GM19397 (cell line): ENCODE data around the gene USP16.
A peak's percentile ranks its signal among the peaks of the same experiment; 100 is the strongest.
"Not testable (repeated sequence)": the region's sequence is repeated elsewhere in the genome, so short reads cannot be mapped to it uniquely, and the experiment has no call there.

Experiments
- ATAC-seq: cut with Tn5 transposase; IDR thresholded peaks from one replicate; pipeline ENCODE4 v1.9.1; 2021; ENCODE audit warnings: mild to moderate bottlenecking, moderate library complexity; ENCODE audit not compliant: unreplicated experiment

Gene USP16

DNA sequence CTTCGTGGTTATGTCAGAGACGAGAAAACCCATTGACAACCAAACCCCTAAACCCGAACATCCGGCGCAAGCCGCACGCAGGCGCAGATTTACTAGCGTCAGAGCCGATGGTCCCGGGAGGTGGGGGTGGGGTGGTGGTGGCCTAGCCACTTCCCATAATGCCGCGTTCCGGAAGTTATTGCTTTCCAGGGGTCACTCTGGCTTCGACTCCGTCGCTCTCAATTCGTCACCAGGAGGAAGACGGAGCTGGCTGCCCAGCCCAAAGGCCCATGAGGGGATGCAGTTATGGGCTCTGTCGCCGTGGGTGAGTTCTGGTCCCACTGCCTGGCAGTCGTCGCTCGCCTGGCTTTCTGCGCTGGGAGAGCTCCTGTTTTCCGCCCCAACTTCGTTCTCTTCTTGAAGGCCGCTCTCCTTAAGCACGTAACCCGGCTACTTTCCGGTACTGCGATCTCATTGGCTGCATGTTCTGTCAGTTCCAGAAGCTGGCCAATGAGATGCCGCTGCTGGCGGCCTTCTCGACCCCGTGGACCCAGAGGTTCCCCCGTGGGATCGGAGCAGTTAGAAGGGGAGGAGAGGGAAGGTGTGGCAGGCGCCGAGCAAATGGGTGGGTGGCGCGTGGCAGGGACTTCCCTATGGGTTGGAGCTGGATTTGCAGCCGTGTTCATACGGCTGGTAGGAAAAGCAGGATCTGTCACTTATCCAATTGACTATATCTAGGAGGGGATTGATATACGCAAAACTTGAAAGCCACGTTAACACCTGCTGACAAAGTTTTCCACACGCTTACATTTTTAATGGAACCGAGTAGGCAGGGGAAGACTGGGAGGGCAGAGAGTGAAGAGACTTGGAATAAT is at the start of gene USP16:
TSS of gene USP16 (plus strand) at position 195 of the 854 bp plus-strand sequence. CDS start 3,246 bp downstream, outside the sequence.
- peak; percentile 98 for ATAC-seq

DNA sequence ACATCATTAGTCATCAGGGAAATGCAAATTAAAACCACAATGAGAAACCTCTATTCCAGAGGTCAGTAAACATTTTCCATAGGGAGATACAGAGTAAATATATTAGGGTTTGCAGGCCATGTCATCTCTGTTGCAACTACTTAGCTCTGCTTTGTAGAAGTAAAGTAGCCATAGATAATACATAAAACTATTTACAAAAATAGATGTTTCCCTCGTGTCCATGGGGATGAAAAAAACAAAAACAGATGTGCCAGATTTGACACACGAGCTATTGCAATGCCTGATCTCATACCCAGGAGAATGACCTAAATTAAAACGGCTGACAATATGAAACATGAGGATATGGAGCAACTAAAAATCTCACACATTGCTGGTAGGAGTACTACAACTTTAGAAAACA is 49.1 kb upstream of the USP16 start:
- ATAC-seq: no peak

DNA sequence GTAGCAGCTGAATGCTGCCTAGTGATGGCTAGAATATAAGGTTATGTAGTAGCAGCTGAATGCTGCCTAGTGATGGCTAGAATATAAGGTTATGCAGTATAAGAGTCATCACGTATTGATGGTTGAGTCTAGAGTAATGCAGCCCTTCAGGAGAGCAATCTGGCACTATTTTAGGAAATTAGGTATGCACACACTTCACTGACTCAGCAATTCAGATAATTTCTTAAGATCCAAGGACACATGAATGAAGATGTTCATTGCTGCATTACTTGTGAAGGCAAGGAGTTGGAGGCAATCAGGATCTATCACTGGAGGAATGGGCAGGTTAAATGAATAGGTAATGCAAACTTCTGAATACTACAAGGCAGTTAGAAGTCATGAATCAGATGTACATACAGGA is 45.4 kb upstream of the USP16 start:
- ATAC-seq: no peak

DNA sequence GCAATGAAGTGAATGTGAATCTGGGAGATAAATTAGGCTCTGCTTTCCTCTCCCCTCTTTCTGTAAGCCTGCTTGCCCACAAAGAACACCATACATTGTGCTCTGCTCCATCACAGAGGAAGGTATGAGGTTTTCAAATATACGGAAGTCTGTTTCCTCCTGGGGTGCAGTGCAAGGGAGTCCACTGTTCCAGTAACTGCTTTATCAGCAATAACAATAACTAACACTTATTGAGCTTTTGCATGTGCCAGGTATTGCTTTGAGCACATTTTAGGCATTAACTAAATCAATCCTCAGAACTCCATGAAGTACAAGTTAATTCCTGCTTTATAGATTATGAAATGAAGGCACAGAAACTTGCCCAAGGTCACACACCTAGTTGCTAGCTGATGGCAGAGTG is 41.8 kb upstream of the USP16 start:
- no peak for ATAC-seq

DNA sequence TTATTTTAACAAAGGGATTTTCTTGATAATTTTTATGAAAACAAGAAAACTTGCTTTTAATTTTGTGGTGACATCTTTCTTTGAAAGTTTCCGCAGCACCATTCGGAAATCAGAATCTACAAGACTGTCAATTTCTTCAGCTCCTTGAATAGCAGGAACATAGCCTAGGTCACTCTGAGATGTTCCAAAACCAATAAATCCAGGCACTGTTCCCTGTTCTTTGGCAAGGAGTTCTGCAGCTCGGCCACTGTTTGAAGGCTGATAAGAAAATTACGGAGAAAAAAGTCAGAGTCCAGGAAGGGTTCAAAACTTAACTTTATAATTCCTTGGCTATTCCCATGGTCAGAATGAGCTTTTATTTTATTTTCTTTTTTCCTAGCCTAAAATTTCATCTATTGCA is 37.8 kb upstream of the USP16 start:
- no peak for ATAC-seq

DNA sequence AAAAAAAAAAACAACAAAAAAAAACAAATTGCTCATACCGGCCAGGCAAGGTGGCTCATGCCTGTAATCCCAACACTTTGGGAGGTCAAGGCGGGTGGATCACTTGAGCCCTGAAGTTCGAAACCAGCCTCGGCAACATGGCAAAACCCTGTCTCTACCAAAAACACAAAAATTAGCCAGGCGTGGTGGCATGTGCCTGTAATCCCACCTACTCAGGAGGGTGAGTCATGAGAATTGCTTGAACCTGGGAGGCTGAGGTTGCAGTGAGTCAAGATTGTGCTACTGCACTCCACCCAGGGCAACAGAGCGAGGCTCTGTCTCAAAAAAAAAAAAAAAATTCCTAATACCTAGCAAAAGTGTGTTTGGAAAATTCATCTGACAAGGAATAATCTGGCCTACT is 36.3 kb upstream of the USP16 start:
- ATAC-seq: not testable (repeated sequence)

DNA sequence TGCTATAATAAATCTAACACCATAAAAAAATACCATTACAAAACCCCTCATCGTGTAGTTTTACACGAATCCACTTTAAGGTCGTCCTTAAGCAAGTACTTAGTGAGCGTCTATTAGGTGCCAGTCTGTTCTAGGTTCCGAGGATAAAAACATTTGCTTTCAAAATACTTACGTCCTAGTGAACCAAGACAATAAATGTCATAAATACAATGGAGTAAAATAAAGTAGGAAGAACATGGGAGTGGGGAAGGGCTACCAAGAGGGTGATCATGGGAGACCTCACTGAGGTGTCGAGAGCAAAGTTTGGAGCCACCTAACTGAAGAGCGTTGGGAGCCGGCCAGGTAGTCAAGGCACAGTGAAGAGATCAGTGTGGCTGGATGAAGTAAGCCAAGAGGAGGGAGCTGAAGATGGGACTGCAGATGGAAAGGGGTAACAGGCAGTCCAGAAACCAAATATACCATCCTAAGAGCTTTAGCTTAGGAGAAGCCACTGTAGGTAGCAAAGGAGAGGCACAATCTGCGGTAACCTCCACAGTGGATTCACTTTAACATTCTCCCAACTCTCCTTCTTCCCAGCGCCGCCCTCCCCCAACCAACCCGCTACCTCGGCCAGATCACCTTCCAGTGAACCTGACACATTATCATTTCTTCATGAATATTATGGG is 32.5 kb upstream of the USP16 start:
- ATAC-seq: no peak

DNA sequence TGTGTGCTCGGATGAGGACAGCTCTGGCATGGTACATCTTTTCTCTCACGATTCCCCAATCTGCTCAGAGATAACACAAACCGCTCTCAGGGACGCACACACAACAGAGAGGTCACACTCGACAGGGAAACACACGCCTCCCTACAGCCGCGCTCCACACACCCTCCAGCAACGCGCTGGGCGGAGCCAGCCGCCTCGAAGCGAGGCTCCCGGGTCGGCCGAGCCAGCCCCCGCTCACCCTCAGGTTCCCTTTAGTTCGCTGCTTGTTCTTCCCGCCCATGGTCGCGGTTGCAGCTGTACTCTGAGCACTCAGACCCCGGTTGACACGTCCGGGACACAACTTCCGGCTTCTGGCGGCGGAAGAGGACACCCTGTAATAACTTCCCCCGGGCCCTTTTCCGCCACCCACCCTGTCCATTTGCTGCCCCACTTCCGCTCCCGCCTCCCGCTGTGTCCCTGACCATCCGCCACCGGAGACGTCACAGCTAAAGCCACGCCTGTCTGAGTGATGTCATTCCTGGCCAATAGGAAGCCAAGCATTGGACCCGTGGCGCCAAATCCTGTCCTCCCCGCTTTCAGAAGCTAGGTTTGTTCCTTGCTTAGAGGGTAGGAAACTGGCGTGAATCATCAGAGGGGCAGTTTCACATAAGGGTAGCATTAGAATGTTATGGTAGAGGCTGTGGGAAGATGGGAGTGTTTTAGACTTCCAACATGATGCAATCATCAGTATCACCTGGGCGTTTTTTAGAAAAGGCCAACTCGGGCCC is 31.8 kb upstream of the USP16 start, which contains the start of gene LTN1:
TSS of gene LTN1 (minus strand) at position 352 of the 767 bp plus-strand sequence. CDS start at position 280, 72 bp downstream.
- ATAC-seq: peak; percentile 99

DNA sequence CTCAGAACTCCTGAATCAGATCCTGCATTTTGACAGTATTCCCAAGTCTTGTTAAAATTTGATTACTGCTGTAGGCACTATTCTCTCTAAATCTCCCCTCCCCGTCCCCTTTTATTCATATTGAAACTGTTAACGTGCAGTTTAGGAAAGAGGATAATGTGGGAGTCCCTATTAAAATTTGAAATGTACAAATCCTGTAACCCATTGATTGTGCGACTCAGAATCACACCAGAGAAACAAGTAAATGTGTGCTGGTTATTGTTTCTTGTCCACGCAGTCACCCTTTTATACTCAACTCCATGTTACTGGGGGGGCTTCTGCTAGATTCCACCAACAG is 31.2 kb upstream of the USP16 start:
- ATAC-seq: no peak

DNA sequence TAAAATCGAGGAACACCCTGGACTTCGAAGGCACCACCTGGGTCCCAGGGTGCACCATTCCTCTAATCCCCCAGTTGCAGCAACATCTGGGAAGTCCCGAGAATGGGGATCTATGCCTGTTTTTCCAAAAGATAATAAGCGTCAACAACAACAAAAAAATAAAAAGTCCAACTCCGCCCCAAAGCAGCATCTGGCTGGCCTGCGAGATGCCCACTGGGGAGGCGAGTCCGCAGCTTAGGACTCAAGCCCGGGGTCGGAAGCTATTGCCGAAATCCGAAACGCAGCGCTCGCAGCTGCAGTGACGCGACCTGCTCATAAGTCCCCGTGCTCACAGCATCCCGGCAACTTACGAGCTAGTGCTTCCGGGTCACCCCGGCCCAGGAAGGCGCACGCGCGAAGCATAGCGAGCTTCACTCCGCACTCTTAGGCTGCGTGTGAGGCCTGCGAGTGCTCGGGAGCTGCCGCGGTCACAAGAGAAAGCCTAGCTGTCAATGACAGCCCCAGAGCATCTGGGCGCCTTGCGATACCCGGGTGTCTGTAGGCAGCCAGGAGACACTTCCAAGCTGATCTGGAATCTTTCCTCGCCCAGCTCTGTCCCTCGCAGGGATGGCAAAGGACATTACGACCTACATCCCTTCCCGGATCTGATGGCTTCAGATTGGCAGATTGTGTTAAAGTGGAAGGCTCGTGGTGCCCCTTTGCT is 21.9 kb upstream of the USP16 start:
- peak; percentile 99 for ATAC-seq

DNA sequence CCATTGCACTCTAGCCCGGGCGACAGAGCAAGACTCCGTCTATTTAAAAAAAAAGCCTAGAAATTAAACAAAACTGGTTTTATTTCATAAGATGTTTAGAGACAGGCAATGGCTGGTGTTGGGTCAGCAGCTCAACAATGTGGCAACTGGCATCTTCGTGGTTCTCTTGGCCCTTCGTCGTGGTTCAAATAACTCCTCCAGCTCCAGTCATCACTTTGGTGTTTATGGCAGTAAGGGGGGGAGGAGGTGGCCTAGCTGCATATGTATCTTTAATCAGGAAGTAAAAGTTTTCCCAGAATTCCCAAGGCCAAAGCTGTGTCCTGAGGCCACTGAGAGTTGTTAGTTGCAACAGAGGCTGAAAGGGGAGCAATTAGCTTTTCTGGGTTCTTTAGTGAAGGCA is 18.8 kb upstream of the USP16 start:
- ATAC-seq: no peak

DNA sequence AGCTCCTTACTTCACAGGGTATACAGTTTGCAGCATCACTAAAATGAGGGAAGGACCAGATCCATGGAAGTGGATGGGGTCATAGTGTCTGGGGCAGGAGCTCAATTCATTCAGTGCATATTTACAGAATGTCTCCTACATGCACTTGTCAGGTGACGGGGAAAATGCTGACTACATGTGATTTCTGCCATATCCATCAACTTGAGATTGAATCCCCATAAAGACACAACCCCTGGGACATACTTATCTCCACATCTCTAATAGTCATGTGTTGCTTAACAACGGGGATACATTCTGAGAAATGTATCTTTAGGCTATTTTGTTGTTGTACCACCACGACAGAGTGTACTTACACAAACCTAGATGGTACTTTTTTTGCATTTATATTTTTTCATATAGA is 17.3 kb upstream of the USP16 start:
- ATAC-seq: no peak

DNA sequence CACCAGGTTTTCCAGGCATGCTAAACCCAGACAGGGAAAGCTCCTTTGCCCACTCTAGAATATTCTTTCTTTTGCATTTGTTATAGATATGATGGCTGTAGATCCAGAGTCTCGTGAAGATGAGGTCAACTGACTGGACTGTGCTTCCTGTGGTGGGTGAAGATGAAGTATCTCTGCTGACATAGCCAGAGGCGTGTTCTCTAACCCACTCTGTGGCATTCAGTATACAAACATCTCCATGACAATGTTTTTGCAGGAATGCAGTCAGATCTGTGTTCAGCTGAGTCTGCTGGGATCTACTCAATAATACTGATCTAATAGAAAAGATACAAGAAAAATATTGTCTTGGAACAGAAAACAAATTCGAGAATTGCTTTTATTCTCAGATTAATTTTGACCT is 16.7 kb upstream of the USP16 start:
- no peak for ATAC-seq

DNA sequence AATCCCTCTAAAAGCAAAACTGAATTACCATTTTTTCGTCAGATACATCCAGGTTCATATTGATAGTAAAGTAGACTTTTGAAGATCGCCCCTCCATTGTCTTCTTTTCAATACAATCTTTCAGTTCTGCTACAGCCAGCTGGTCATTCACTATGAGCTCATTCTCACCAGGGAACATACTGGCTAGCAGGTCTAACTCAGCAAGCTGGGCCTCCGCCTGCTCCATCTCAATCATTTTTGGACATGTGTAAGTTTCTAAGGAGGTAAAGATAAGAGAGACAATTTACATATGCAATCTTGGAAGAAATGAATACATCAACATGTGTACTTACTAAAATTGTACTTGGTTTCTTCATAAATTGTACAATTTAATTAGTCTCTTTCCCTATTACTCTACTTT is 16.1 kb upstream of the USP16 start:
- ATAC-seq: no peak

DNA sequence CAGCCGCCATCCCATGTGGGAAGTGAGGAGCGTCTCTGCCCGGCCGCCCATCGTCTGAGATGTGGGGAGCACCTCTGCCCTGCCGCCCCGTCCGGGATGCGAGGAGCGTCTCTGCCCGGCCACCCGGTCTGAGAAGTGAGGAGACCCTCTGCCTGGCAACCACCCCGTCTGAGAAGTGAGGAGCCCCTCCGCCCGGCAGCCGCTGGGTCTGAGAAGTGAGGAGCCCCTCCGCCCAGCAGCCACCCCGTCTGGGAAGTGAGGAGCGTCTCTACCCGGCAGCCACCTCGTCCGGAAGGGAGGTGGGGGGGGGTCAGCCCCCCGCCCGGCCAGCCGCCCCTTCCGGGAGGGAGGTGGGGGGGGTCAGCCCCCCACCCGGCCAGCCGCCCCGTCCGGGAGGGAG is 13.2 kb upstream of the USP16 start:
- ATAC-seq: not testable (repeated sequence)

DNA sequence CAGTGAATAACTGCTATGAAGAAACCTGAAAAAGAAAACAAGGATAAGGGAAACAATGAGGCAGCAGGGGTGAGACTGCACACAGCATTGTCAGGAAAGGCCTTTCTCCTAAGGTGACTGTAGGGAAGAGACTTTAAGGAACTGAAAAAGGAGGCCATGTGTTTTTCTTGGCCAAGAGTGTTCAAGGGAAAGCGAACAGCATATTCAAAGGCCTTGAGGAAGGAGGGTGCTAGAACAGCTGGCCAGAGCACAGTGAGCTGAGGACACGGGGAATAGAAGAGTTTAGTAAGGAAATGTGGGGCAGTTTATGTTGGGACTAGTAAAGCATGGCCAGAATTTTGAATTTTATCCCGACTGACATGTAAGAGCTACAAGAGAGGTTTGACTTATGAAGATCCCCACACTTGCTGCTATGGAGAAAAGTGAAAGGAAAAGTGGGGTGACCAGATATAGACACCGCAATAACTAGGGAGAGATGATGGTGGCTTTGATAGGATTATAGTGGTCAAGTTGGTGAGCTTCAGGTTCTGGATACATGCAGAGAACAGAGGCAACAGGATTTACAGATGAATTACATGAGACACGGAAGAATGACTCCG is 6.7 kb upstream of the USP16 start:
- ATAC-seq: no peak

DNA sequence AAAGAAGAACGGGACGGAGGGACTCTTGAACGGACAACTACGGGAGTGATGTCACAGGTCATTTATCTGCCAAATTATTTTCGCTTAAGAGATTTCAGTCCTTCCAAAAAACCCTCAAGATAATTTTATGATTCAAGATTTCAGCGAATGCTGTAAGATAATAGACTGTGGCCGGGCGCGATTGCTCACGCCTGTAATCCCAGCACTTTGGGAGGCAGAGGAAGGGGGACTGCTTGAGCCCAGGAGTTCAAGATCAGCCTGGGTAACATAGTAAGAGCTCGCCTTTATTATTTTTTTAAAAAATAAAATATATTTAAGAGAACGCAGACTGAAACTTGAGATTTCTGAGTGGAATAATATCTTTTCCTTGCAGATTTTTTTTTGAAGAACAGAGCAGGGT is 5.9 kb upstream of the USP16 start:
- peak; percentile 16 for ATAC-seq

DNA sequence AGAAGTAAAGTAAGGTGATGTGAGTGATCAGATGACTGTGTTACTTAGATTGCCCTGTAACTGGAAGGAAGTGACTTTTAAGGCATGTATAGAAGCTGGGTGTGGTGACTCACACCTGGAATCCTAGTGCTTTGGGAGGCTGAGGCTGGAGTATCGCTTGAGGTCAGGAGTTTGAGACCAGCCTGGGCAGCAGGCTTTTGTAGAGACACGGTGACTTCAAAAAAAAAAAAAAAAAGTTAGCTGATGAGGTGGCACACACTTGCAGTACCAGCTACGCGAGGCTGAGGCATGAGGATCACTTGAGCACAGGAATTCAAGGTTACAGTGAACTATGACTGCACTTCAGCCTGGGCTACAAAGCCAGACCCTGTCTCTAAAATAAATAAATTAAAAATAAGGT is 2.3 kb upstream of the USP16 start:
- no peak for ATAC-seq

DNA sequence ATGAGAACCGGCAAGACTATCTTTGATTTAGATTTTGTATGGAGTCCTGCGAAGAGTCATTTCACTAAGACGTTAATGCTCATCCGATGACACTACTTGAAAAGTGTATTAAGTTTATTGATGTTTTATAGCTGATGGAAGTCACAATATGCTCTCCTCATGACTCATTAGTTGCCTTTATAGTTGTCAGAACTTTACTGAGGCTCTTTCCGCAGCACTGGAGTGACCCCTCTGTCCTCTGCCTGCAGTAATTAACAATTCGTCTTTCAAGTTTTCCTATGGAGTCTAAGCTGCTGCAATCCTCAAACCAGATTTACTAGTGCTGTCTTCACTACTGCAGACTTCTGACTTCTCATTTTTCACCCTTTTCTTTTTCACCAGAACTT is 853 bp downstream of the USP16 start:
- no peak for ATAC-seq

DNA sequence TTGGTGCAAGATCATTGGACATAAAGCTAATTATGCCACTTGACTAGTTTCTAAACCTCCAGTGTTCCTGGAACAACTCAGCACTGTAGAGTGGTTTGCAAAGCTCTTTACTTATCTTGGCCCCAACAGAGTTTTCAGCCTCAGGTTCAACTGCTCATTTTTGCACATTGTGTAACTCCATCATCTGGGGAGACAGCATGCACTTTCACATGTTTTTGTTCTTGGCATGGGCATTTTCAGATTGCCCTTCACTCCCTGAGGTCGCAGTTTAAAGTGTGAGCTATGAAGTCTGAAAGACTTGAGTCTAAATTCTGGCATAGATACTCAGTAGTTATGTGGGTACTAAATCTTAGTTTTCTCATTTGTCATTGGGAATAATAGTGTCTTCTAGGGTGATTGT is 5.1 kb downstream of the USP16 start:
- ATAC-seq: no peak

DNA sequence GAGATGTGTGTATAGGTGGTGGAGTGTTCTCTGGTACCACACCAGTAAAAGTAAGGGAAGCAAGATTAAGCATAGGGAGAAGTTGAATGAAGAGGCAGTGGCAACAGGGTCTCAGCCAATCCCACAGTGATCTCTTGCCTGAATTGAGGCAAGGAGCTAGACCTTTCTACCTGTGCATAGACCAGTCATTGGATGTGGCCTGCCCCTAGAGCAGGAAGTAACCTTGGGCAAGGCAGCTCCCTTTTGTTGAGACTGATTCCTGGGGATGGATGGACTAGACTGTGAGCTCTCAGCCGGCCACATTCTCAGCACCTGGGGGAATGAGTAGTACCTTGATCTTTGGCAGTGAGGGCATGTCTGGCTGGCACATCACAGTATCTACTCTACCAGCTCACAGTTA is 6.4 kb downstream of the USP16 start:
- no peak for ATAC-seq
